Endodermal cell (in vitro differentiated cells): ENCODE measurements around the gene SENP5. TPM values are rescaled to one million over a fixed set of nuclear protein-coding genes. Genes with fewer than 3 reads are reported as not detected.

Source experiments
- DNase-seq: peaks from one replicate; pipeline ENCODE4 v3.0.0-alpha.2; 2017
- H3K27ac ChIP-seq: 2 replicates; pipeline ENCODE4 v1.5.1; 2013; ENCODE audit warnings: mild to moderate bottlenecking, low read depth, low read length, moderate library complexity
- H3K27me3 ChIP-seq: 2 replicates; pipeline ENCODE4 v1.6.1; 2013; ENCODE audit warnings: mild to moderate bottlenecking, low read length, moderate library complexity; ENCODE audit not compliant: insufficient read depth, control insufficient read depth, poor library complexity, severe bottlenecking
- H3K36me3 ChIP-seq: 2 replicates; pipeline ENCODE4 v1.7.0; 2013; ENCODE audit warnings: mild to moderate bottlenecking, low read length, moderate library complexity; ENCODE audit not compliant: control insufficient read depth, insufficient read depth
- H3K4me1 ChIP-seq: one replicate; pipeline ENCODE4 v1.7.0; 2013; ENCODE audit warnings: low read length; ENCODE audit not compliant: control insufficient read depth, insufficient read depth
- H3K4me3 ChIP-seq: 2 replicates; pipeline ENCODE4 v1.5.1; 2013; ENCODE audit warnings: mild to moderate bottlenecking, low read length, moderate library complexity
- H3K9ac ChIP-seq: 2 replicates; pipeline ENCODE4 v1.6.1; 2013; ENCODE audit warnings: mild to moderate bottlenecking, low read length, moderate library complexity; ENCODE audit not compliant: poor library complexity, severe bottlenecking; ENCODE audit errors: extremely low read depth
- H3K9me3 ChIP-seq: 2 replicates; pipeline ENCODE4 v1.6.1; 2013; ENCODE audit warnings: mild to moderate bottlenecking, low read length, moderate library complexity; ENCODE audit not compliant: control insufficient read depth
- H3K27ac Mint-ChIP-seq: 2 replicates; pipeline ENCODE4 v1.8.0; 2020; ENCODE audit warnings: mixed read lengths
- H3K27me3 Mint-ChIP-seq: 2 replicates; pipeline ENCODE4 v1.8.0; 2021; ENCODE audit warnings: mild to moderate bottlenecking, mixed read lengths; ENCODE audit not compliant: insufficient read depth
- H3K36me3 Mint-ChIP-seq: 2 replicates; pipeline ENCODE4 v1.8.0; 2020; ENCODE audit warnings: low read depth, mixed read lengths
- H3K4me1 Mint-ChIP-seq: 2 replicates; pipeline ENCODE4 v1.8.0; 2020; ENCODE audit warnings: mixed read lengths
- H3K4me3 Mint-ChIP-seq: 2 replicates; pipeline ENCODE4 v1.8.0; 2020; ENCODE audit warnings: mild to moderate bottlenecking, moderate library complexity, mixed read lengths
- H3K9me3 Mint-ChIP-seq: 2 replicates; pipeline ENCODE4 v1.8.0; 2020; ENCODE audit warnings: mild to moderate bottlenecking, mixed read lengths
- CTCF ChIP-seq: fragments of 200-600 bp; sonication (generic); conservative IDR thresholded peaks from 2 replicates; pipeline ENCODE4 v1.5.0; 2021; ENCODE audit warnings: antibody characterized with exemption, mild to moderate bottlenecking
- WGBS, 2 experiments: methylation state at CpG; one replicate each; pipeline versions ENCODE4 v1.1.5 to v1.1.7; 2013; ENCODE audit warnings: missing lambda C conversion rate in 2 of 2, mixed read lengths in 1 of 2; ENCODE audit not compliant: insufficient coverage in 1 of 2, insufficient read length in 1 of 2; 5-methylcytosine and 5-hydroxymethylcytosine counted together
- total RNA-seq, 2 donors: library from RNA; stranded (reverse); fragmentation: NEBNext Ultra II Directional in 1 of 2; extraction: Animal tissue kit (Norgen Biotek cat#: 25700) in 1 of 2; gene quantifications; 2 replicates in 1 of 2; 3 replicates in 1 of 2; pipeline ENCODE4 v1.2.1, GENCODE V29; 2021

The SENP5 gene
- total RNA-seq, 2 donors from 2014 or later: 35.2 to 44.3 TPM

- peak overlapping the region; percentile 74 for H3K27ac Mint-ChIP-seq
- Histone ChIP-seq H3K27me3 (no peaks in the 10 kb centered on the region), H3K27ac (no peak overlapping the region), H3K9ac (no peak overlapping the region), H3K4me3 (no peak overlapping the region), H3K36me3 (peaks cover 53% of the 10 kb centered on the region), H3K9me3 (no peaks in the 10 kb centered on the region), H3K4me1 (no peaks in the 10 kb centered on the region)
- no peak for DNase-seq
- H3K36me3 Mint-ChIP-seq: peaks cover 26% of the 10 kb centered on the region
- H3K4me3 Mint-ChIP-seq: no peak overlapping the region
- no peaks in the 10 kb centered on the region for H3K27me3 Mint-ChIP-seq
- no peaks in the 10 kb centered on the region for H3K9me3 Mint-ChIP-seq
- H3K4me1 Mint-ChIP-seq: no peaks in the 10 kb centered on the region
- WGBS, 2 experiments: 77 to 94% methylated on average over 2 to 4 of the region's 4 CpGs
- no peak for TF ChIP-seq CTCF
Measured at GRCh38 chr3:196883361-196883760, 15.6 kb downstream of the SENP5 start.

GRCh38 chr3:196886144-196886543, 18.4 kb downstream of the SENP5 start:
- Histone ChIP-seq H3K9me3 (no peaks in the 10 kb centered on the region), H3K27me3 (no peaks in the 10 kb centered on the region), H3K9ac (no peak overlapping the region), H3K36me3 (peaks cover 54% of the 10 kb centered on the region), H3K27ac (no peak overlapping the region), H3K4me3 (no peak overlapping the region), H3K4me1 (no peaks in the 10 kb centered on the region)
- Mint-ChIP-seq H3K9me3 (no peaks in the 10 kb centered on the region), H3K4me3 (no peak overlapping the region), H3K4me1 (no peaks in the 10 kb centered on the region), H3K27me3 (no peaks in the 10 kb centered on the region), H3K27ac (no peak overlapping the region), H3K36me3 (peaks cover 32% of the 10 kb centered on the region)
- DNase-seq: no peak
- 80 to 88% methylated on average over 4 of the region's 4 CpGs for WGBS, 2 experiments
- TF ChIP-seq CTCF: no peak

GRCh38 chr3:196889844-196890708, 22.4 kb downstream of the SENP5 start:
- no peaks in the 10 kb centered on the region for H3K4me1 ChIP-seq
- Mint-ChIP-seq H3K27ac (no peak overlapping the region), H3K36me3 (peaks cover 47% of the 10 kb centered on the region), H3K27me3 (no peaks in the 10 kb centered on the region), H3K9me3 (no peaks in the 10 kb centered on the region), H3K4me1 (no peaks in the 10 kb centered on the region), H3K4me3 (no peak overlapping the region)
- H3K9me3 ChIP-seq: no peaks in the 10 kb centered on the region
- H3K27me3 ChIP-seq: no peaks in the 10 kb centered on the region
- TF ChIP-seq CTCF: no peak
- peaks cover 65% of the 10 kb centered on the region for H3K36me3 ChIP-seq
- no peak overlapping the region for H3K27ac ChIP-seq
- H3K4me3 ChIP-seq: no peak overlapping the region
- no peak for DNase-seq
- 97 to 100% methylated on average over 5 to 6 of the region's 6 CpGs for WGBS, 2 experiments
- H3K9ac ChIP-seq: no peak overlapping the region
